Sigmoid colon (tissue), 4 donors: ENCODE results near the gene BTNL9.

ENCODE experiments used
- EP300 ChIP-seq, 4 donors: sonication (generic); formaldehyde crosslinking; IDR thresholded peaks; one replicate each; pipeline ENCODE4 v1.6.1; 2017; ENCODE audit warnings: antibody characterized with exemption in 4 of 4
- POLR2A ChIP-seq, 2 donors: fragments of 450-650 bp; IDR thresholded peaks; one replicate each; pipeline ENCODE4 v1.6.1; 2016; ENCODE audit warnings: antibody characterized with exemption in 2 of 2, mild to moderate bottlenecking in 2 of 2, moderate library complexity in 2 of 2
- TF ChIP-seq, protein P1 (sequence below), 4 experiments: fragments of 450-650 bp in 3 of 4; fragments of 200-600 bp in 1 of 4; IDR thresholded peaks; one replicate each; pipeline ENCODE4 v1.5.1; 2016 to 2019; ENCODE audit warnings: antibody characterized with exemption in 4 of 4, mild to moderate bottlenecking in 3 of 4, moderate library complexity in 2 of 4

GRCh38 chr5:181076920-181077319, 36.9 kb downstream of the BTNL9 start:
- TF ChIP-seq, protein P1, sequence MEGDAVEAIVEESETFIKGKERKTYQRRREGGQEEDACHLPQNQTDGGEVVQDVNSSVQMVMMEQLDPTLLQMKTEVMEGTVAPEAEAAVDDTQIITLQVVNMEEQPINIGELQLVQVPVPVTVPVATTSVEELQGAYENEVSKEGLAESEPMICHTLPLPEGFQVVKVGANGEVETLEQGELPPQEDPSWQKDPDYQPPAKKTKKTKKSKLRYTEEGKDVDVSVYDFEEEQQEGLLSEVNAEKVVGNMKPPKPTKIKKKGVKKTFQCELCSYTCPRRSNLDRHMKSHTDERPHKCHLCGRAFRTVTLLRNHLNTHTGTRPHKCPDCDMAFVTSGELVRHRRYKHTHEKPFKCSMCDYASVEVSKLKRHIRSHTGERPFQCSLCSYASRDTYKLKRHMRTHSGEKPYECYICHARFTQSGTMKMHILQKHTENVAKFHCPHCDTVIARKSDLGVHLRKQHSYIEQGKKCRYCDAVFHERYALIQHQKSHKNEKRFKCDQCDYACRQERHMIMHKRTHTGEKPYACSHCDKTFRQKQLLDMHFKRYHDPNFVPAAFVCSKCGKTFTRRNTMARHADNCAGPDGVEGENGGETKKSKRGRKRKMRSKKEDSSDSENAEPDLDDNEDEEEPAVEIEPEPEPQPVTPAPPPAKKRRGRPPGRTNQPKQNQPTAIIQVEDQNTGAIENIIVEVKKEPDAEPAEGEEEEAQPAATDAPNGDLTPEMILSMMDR (IDR thresholded peaks at IDR 0.05): no peak
- TF ChIP-seq POLR2A (IDR thresholded peaks at IDR 0.05) (no peak), EP300 (IDR thresholded peaks at IDR 0.05) (no peak)
